Measurements from ENCODE around the gene FAM227B.

DNA sequence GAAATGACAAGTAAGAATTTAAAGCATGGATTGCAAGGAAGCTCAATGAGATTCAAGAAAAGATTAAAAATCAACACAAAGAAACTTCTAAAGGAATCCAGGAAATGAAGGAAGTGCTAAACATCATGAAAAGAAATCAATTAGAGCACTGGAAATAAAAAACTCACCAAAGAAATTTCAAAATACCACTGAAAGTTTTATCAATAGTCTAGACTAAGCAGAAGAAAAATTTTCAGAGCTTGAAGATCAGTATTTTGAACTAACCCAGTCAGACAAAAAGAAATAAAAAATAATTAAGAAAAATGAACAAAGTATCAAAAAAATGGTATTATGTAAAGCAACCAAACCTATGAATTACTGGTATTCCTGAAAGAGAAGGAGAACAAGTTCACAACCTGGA is 60.6 kb downstream of the FAM227B start:
- TF ChIP-seq EZH2phosphoT487 (IDR thresholded peaks at IDR 0.05; ENCODE audit: borderline replicate concordance, low read length): no peak
- TF ChIP-seq, protein P1, sequence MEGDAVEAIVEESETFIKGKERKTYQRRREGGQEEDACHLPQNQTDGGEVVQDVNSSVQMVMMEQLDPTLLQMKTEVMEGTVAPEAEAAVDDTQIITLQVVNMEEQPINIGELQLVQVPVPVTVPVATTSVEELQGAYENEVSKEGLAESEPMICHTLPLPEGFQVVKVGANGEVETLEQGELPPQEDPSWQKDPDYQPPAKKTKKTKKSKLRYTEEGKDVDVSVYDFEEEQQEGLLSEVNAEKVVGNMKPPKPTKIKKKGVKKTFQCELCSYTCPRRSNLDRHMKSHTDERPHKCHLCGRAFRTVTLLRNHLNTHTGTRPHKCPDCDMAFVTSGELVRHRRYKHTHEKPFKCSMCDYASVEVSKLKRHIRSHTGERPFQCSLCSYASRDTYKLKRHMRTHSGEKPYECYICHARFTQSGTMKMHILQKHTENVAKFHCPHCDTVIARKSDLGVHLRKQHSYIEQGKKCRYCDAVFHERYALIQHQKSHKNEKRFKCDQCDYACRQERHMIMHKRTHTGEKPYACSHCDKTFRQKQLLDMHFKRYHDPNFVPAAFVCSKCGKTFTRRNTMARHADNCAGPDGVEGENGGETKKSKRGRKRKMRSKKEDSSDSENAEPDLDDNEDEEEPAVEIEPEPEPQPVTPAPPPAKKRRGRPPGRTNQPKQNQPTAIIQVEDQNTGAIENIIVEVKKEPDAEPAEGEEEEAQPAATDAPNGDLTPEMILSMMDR (conservative IDR thresholded peaks at IDR 0.05; ENCODE audit: low read depth, low read length): no peak
